GM10266 (cell line): ENCODE measurements around the gene RTF2.

ENCODE experiments used
- DNase-seq: peaks from one replicate; pipeline ENCODE4 v3.0.0; 2012; ENCODE audit errors: extremely low spot score
- CTCF ChIP-seq: IDR thresholded peaks from 2 replicates; pipeline ENCODE4 v1.5.1; 2012; ENCODE audit warnings: mild to moderate bottlenecking, low read depth; ENCODE audit not compliant: control insufficient read depth, insufficient read depth; ENCODE audit errors: missing control alignments

RTF2 gene

GRCh38 chr20:56513161-56514150 is 45.0 kb downstream of the RTF2 start:
- DNase-seq: no peak
- no peak for TF ChIP-seq CTCF

GRCh38 chr20:56516631-56517030 is 48.2 kb downstream of the RTF2 start:
- TF ChIP-seq CTCF: no peak

GRCh38 chr20:56517211-56517610 is 48.8 kb downstream of the RTF2 start:
- no peak for DNase-seq
- TF ChIP-seq CTCF: no peak

More at GRCh38 chr20:56516631-56517030, 48.2 kb downstream of the RTF2 start:
- DNase-seq: no peak

GRCh38 chr20:56517641-56518040 is 49.2 kb downstream of the RTF2 start:
- no peak for TF ChIP-seq CTCF
- no peak for DNase-seq

GRCh38 chr20:56518126-56518525 is 49.7 kb downstream of the RTF2 start:
- no peak for TF ChIP-seq CTCF
- DNase-seq: no peak

- no peak for TF ChIP-seq CTCF
- DNase-seq: no peak
These were observed 50.4 kb downstream of the RTF2 start for GRCh38 chr20:56518721-56519398.
